Upper lobe of left lung (tissue), 4 donors: ENCODE data around the gene MPV17.

Experiments
- POLR2A ChIP-seq, 4 donors: fragments of 450-650 bp; IDR thresholded peaks; one replicate each; pipeline ENCODE4 v1.5.1; 2016 to 2017; ENCODE audit warnings: antibody characterized with exemption in 4 of 4, mild to moderate bottlenecking in 2 of 4
- POLR2AphosphoS5 ChIP-seq, 2 donors: sonication (generic); formaldehyde crosslinking; IDR thresholded peaks; one replicate each; pipeline ENCODE4 v1.5.1; 2017; ENCODE audit warnings: antibody characterized with exemption in 2 of 2
- TF ChIP-seq, protein P1 (sequence below), 6 experiments: fragments of 450-650 bp in 4 of 6; fragments of 200-600 bp in 2 of 6; sonication (generic) in 2 of 6; IDR thresholded peaks; one replicate each; pipeline ENCODE4 v1.5.1; 2016 to 2019; ENCODE audit warnings: antibody characterized with exemption in 6 of 6

- TF ChIP-seq POLR2A (IDR thresholded peaks at IDR 0.05) = no peak
- TF ChIP-seq POLR2AphosphoS5 (IDR thresholded peaks at IDR 0.05) = no peak
- TF ChIP-seq, protein P1, sequence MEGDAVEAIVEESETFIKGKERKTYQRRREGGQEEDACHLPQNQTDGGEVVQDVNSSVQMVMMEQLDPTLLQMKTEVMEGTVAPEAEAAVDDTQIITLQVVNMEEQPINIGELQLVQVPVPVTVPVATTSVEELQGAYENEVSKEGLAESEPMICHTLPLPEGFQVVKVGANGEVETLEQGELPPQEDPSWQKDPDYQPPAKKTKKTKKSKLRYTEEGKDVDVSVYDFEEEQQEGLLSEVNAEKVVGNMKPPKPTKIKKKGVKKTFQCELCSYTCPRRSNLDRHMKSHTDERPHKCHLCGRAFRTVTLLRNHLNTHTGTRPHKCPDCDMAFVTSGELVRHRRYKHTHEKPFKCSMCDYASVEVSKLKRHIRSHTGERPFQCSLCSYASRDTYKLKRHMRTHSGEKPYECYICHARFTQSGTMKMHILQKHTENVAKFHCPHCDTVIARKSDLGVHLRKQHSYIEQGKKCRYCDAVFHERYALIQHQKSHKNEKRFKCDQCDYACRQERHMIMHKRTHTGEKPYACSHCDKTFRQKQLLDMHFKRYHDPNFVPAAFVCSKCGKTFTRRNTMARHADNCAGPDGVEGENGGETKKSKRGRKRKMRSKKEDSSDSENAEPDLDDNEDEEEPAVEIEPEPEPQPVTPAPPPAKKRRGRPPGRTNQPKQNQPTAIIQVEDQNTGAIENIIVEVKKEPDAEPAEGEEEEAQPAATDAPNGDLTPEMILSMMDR (IDR thresholded peaks at IDR 0.05) = no peak
Measured at GRCh38 chr2:27316655-27317412, 6.1 kb downstream of the MPV17 start.
